HG03439 (cell line): ENCODE results near the gene PCSK9.
A peak's percentile ranks its signal among the peaks of the same experiment; 100 is the strongest.

Experiments
- ATAC-seq: cut with Tn5 transposase; IDR thresholded peaks from one replicate; pipeline ENCODE4 v1.9.1; 2021; ENCODE audit warnings: mild to moderate bottlenecking, moderate library complexity; ENCODE audit not compliant: unreplicated experiment

The PCSK9 gene

DNA sequence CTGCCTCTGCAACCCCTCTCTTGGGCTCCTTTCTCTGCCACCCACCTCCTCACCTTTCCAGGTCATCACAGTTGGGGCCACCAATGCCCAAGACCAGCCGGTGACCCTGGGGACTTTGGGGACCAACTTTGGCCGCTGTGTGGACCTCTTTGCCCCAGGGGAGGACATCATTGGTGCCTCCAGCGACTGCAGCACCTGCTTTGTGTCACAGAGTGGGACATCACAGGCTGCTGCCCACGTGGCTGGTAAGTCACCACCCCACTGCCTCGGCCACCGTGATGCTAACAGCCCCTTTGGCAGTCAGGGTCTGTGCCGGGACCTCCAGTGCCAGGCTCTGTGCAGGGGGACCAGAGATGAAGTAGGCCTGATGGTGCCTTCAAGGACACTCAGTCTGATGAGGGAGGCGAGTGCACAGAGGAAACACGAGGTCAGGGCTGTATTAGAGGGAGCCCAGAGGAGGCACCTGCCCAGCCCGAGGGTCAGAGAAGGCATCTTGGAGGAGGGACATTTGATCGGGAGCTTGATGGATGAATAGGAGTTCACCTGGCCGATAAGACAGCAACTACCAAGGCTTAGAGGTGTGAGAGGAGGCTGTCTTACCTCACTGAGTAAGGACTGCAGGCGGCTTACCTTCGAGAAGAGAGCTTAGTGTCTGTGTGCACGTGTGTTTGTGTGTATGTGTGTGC, 18.1 kb downstream of the PCSK9 start:
- ATAC-seq = no peak

DNA sequence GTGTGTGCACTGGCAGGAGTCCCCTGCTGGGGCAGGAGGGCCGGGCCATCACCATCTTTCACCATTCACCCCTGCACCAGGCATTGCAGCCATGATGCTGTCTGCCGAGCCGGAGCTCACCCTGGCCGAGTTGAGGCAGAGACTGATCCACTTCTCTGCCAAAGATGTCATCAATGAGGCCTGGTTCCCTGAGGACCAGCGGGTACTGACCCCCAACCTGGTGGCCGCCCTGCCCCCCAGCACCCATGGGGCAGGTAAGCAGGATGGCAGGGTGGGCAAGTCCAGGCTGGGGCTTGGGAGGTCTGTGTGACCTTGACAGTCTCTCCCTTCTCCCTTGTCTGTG, 18.6 kb downstream of the PCSK9 start:
- ATAC-seq = no peak

DNA sequence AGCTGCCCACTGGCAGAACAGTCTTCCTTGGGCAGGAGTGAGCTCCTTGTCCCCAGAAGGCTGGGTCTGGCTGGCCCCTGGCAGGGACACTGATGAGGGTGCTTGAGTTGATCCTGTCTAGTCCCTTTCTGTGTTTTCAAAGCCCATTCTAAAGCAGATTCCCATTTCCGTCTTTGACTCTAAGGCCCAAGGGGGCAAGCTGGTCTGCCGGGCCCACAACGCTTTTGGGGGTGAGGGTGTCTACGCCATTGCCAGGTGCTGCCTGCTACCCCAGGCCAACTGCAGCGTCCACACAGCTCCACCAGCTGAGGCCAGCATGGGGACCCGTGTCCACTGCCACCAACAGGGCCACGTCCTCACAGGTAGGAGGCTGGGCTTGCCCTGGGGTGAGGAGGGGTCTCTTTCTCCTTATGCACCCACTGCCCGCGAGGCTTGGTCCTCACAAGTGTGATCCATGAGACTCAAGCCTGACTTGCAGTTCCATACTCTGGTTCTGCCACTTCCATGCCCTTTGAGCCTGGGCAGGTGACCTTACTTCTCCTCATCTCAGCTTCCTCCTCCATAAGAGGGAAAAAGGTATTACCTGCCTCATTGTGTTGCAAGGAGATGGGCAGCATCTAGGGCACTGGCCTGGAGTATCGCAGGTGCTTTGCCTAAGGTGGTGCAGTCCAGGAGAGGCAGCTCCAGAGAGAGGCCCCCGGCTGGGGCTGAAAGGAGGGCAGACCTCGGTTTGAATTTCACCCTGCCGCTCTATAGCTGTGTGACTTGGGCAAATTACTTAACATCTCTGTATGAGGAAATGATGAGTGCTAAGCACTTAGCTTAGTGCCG, 20.2 kb downstream of the PCSK9 start:
- no peak for ATAC-seq

DNA sequence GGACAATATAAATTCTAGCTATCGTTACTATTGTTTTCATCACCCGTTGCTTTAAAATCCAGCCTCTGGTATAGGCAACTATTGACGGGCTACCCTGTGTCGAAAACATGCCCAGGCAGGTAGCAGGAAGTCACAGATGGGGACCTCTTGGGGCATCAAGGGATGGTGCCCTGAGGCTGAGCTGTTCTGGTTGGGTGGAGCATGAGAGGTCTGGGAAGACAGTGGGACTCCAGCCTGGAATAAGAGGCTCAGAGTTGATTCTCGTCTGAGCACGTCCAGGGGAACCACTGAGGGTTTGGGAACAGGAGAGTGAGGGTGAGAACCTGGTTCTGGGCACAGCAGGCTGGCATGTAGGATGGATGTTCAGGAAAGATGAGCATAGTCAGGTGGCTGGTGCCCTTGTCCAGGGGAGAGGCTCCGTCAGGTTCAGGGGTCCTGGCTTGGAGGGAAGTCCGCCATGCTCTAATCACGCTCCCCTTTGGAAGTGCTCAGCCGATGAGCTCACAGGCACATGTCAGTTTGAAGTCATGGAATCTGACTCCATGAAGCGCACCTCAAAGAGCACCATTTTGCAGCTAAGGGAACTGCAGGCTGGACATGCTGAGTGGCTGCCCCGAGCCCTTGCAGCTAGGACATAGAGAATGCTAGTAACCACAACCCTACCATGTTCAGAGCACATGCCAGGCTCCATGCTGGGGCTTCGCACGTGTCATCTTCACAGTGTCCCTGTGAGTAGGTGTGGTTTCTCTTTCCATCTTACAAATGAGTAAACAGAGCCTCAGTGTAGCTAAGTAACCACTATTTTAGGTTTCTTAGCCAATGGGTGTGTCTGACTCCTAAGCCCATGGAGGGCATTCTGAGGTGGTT, 21.0 kb downstream of the PCSK9 start:
- ATAC-seq = no peak

DNA sequence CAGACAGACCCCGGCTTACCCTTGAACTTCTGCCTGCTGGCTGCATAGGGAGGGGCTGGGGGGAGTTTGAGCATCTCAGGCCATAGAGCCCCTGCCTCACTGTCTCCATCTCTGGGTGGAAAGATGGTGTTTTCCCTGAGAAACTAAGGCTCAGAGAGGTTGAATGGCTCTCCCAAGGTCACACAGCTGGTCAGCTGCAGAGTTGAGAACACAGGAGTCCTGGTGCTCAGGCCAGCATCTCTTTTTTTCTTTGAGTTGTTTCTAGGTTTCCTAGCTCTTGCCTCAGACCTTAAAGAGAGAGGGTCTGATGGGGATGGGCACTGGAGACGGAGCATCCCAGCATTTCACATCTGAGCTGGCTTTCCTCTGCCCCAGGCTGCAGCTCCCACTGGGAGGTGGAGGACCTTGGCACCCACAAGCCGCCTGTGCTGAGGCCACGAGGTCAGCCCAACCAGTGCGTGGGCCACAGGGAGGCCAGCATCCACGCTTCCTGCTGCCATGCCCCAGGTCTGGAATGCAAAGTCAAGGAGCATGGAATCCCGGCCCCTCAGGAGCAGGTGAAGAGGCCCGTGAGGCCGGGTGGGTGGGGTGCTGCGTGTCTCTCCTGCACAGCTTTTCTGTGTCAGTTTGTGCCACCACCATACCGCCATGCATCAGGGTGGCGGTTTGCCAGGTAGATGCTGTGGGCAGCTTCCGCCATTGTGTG, 21.8 kb downstream of the PCSK9 start:
- no peak for ATAC-seq

DNA sequence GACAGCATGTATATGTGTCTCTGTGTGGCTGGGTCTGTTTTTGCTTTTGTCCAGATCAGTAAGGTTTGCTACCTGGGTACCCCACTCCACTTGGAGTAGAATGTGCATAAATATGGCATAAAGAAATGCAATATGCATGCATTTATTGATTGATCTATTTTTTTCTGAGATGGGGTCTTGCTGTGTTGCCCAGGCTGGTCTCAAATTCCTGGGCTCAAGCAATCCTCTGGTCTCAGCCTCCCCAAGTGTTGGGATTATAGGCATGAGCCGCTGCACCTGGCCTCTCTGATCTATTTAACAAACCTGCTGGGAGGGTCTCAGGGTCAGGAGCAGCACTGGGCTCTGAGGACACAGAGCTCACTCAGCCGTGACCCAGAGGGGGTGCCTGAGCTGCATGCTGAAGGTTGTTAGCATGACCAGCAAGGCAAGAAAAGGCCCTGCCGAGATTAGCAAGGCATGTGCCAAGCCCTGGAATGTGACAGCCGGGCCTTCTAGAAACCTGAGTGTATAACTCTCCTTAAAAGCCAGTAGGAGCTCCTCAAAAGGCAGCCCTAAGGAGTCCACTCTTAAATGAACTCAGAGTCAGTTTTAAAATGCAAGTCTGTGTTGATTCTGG, 22.5 kb downstream of the PCSK9 start:
- no peak for ATAC-seq

DNA sequence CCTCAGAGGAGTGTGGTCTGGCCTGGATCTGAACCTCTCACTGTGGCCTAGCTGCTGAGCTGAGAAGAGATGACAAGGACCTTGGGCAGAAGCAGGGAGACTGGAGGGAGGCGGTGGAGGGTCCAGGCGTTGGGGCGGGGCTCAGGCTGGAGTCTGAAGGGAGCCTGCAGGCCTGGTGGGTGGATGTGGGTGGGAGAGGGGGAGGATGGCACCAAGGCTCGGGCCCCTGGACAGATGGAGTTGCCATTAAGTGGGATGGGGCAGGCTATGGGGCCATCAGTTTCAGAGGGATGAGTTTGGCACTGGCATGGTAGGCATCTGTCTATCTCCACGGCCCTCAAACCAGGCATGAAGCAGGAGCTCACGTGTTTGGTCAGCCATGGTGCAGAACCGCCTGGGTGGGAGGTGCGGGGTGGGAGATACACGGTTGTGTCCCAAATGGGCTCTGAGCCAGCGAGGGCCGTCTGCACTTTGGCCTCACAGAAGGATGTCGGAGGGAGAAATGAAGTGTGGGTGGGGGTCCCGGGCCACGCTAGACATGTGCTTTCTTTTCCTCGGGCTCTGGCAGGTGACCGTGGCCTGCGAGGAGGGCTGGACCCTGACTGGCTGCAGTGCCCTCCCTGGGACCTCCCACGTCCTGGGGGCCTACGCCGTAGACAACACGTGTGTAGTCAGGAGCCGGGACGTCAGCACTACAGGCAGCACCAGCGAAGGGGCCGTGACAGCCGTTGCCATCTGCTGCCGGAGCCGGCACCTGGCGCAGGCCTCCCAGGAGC, 23.6 kb downstream of the PCSK9 start:
- ATAC-seq = no peak

DNA sequence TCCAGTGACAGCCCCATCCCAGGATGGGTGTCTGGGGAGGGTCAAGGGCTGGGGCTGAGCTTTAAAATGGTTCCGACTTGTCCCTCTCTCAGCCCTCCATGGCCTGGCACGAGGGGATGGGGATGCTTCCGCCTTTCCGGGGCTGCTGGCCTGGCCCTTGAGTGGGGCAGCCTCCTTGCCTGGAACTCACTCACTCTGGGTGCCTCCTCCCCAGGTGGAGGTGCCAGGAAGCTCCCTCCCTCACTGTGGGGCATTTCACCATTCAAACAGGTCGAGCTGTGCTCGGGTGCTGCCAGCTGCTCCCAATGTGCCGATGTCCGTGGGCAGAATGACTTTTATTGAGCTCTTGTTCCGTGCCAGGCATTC, 24.2 kb downstream of the PCSK9 start:
- no peak for ATAC-seq

DNA sequence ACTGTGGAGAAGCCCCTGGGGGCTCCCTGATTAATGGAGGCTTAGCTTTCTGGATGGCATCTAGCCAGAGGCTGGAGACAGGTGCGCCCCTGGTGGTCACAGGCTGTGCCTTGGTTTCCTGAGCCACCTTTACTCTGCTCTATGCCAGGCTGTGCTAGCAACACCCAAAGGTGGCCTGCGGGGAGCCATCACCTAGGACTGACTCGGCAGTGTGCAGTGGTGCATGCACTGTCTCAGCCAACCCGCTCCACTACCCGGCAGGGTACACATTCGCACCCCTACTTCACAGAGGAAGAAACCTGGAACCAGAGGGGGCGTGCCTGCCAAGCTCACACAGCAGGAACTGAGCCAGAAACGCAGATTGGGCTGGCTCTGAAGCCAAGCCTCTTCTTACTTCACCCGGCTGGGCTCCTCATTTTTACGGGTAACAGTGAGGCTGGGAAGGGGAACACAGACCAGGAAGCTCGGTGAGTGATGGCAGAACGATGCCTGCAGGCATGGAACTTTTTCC, 24.8 kb downstream of the PCSK9 start:
- ATAC-seq = peak; percentile 79

DNA sequence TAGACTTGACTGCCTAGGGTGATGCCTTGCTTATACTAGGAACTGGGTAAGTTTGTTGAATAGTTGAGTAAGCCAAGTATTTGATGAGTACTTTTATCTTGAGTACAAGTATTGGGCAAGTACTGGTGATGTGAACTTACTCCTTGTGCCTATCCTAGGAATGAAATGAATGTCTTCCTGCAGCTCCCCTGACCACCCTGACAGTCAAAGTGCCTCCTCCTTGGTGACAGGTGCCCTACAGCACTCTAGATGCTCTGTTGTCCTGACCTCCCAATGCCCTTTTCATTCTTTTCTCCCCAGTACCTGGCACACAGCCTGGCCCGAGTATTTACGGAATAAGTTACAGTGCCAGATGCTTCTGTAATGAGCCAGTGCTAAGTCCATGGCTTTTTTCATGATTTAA, 25.5 kb downstream of the PCSK9 start:
- ATAC-seq = no peak

DNA sequence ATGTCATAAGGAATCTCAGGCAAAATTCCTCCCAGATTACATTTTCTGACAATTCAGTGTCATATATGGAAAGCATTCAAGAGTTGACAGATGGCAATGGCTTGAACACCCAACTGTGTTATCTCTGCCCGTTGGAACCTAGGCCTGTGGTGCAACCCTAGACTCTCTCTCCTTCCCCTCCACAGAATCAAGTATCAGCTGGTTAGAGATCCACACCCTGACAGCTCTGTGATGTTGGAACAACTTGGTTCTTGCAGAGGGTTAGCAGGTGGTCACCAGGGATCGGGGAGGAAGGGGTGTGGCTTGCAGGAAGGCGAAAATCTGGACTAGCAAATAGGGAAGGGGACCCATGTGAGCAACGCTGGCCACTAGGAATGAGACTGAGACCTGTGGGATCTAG, 26.3 kb downstream of the PCSK9 start:
- no peak for ATAC-seq

DNA sequence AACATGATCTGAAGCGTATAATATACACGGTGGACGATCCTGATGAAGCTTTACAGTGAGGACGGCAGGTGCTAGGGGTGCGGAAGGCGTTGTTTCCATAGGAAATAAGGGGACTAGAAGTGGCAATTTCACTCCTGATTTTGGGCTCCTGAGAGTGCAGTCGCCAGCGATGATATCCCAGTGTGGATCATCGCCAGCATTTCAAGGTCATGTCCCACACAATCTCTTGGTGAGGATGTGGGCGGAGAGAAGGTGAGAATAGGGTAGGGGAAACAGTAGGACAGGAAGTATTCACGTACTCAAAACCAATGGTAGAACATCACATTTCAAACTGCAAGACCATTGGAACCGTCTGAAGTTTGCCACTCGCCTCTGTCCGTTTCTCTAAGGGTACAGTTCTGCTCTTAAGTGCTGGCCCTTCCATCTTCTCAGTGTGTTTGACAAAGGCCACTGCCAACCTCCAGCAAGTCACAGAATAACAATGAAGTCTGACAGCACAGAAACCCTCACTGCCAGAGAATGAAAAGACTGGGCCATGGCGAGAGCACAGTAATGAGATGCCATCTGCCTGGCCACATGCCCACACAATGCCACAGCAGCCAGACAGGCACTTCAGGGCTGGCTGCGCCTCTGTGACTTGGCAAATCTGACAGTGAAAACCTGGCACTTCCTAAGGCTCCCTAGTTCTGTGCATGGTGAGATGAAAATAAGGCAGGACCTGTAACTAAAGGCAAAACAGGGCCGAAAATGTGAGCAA, 27.9 kb downstream of the PCSK9 start:
- ATAC-seq = no peak

DNA sequence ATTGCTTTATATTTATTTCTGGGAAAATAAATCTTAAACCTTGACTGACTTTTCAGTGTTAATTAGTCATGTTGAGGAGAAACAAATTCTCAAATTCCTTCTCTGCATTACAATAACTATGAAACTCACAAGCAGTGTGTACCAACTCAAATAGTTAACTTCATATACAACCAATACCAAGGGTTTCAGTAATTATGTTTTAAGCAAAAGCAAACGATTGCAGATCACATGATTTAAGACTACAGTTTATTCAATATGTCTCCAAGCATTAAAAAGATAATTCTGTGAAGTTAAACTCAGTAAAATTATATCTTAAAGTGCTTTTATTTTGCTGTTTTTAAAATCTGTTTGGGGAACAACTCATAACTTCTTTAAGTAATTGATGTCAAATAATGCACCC, 28.6 kb downstream of the PCSK9 start:
- ATAC-seq = no peak

DNA sequence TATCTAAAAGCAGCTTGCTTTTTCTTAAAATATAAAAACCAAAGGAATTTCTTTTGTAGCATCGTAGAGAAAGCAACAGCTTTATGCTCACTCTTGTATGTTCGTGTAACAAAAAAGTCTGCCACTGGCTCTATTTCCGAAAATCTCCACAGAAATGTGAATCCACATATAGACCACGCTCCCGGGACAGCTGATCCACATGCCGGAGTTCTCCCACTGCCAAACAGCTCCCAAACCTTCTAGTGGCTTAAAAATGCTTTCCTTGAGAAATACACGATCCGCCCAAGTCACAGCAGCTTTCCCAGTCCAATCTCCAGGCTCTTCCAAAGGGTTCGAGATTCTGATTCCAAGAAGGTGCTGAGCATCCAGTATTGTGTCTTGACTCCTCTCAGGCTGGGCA, 29.3 kb downstream of the PCSK9 start:
- no peak for ATAC-seq

DNA sequence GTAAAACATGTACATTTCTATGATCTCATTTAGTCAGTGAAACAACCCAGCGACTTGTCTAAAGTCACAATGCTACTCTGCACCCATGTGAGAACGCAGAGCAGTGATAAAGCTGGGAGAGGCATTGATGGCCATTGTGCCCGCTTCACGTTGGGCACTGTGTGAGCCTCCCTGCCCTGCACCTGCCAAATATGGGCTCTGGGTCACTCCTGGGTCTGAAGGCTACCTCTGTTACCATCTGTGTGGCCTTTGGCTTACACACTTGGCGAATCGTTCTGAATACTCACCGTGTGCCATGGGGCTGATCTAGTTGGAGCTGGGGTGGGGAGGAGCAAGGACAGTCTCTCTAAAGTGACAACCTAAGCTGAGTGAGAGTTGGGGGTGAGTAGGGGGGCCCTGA, 29.9 kb downstream of the PCSK9 start:
- ATAC-seq = no peak

DNA sequence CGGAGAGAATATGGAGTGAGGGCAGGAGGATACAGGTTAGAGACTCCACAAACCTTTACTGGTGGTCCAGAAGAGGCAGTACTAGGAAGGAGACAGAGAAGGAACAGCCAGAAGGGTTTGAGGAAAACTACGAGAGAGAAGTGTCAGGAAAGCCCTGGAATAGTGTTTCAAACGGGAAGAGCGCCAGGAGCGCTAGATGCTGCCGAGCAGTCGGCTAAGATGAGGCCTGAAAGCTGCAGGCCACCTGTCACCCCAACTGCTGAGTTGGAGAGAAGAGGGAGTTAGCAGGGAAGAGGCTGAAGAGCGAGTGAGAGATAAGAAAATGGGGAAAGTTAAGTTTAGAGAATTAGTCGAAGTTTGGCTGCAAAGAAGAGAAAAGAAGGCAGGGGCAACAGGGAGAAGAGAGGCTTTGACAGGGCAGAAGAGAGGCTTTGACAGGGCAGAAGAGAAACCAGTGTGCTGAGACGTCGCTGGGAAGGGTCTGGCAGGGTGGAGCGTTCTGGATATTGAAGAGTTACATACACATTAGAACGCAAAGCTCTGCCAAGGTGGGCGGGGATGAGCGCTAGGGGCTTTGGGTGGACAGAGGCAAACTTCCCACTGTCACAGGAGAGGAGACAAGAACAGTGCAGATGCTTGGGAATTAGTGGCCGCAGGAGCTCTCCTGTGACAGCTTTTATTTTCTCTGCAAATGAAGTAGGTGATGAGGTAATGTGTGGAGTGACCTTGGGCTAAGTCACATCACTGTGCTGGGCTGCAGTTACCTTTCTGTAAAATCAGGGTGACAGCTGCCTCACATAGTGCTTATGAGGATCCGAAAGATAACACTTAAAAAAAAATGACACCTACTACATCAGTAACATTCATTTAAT, 31.2 kb downstream of the PCSK9 start:
- ATAC-seq = no peak

DNA sequence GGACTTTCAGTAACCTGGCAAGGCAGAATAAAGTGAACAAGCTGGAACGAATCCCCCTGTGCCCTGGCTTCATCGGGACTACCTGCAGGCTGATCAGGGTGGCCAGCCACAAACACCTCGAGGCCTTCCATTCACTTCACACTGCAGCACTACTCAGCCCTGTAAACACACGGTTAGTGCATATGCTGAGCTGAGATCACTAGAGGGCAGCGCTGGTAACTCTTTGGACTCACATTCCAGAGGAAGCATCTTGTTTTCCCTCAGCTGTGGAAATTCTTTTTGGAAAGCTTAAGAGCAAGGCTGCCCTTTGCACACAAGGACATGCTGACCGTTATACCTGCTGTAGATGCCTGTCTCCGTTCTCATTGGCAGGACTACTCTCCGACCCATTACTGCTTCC, 32.1 kb downstream of the PCSK9 start:
- ATAC-seq = no peak
